ENCODE results near the gene PARD3.

DNA sequence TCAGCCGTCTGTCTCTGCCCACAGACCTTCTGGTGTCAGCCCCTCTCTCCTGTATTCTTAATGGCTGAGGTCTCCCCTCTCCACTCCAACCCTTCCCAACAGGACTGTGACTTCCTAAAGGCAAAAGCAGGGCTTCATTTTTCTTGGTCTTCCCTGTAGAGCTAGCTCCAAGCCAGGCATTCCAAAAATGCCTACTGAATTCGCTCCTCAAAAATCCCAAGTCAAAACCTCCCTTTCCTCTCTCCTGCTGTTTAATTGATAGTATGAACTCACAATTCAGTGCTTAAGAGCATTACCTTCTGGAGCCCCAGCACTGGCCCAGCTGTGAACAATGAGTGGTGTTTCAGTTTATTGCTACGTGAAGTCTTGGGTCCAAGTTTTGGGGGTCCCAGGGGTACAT, 628.4 kb downstream of the PARD3 start:
- TF ChIP-seq EZH2 (IDR thresholded peaks at IDR 0.05; ENCODE audit: low read depth): no peak
- TF ChIP-seq, protein P1, sequence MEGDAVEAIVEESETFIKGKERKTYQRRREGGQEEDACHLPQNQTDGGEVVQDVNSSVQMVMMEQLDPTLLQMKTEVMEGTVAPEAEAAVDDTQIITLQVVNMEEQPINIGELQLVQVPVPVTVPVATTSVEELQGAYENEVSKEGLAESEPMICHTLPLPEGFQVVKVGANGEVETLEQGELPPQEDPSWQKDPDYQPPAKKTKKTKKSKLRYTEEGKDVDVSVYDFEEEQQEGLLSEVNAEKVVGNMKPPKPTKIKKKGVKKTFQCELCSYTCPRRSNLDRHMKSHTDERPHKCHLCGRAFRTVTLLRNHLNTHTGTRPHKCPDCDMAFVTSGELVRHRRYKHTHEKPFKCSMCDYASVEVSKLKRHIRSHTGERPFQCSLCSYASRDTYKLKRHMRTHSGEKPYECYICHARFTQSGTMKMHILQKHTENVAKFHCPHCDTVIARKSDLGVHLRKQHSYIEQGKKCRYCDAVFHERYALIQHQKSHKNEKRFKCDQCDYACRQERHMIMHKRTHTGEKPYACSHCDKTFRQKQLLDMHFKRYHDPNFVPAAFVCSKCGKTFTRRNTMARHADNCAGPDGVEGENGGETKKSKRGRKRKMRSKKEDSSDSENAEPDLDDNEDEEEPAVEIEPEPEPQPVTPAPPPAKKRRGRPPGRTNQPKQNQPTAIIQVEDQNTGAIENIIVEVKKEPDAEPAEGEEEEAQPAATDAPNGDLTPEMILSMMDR (conservative IDR thresholded peaks at IDR 0.05): no peak
